HG02798 (cell line): ENCODE data around the gene MCIDAS.

Source experiments
- ATAC-seq: cut with Tn5 transposase; IDR thresholded peaks from one replicate; pipeline ENCODE4 v1.9.1; 2021; ENCODE audit warnings: mild to moderate bottlenecking; ENCODE audit not compliant: unreplicated experiment, poor library complexity

The MCIDAS gene

GRCh38 chr5:55226934-55227663 is at the start of gene MCIDAS:
MCIDAS (minus strand) TSS chr5:55227315; CDS start chr5:55227138, 177 bp downstream.
- peak; percentile 36 for ATAC-seq

DNA sequence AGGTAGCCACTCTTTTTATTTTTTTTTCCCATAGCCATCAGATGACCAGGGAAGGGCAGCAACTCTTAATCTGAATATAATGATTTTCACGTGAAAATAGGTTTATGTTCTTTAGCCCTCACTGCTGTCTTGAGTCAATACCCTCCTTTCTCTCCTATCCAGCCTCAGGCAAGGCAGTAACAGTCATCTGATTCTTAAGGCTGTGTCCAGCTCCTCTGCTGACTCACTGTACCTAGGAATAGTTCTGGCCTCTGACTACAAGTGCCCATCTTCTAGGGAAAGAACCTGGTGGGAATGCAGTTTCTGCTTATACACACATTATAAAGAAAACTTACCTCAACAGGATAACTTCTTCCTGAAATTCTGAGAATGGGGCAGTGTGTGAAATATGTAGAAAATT is 49.7 kb upstream of the MCIDAS start:
- ATAC-seq: no peak

GRCh38 chr5:55258339-55258738 is 31.2 kb upstream of the MCIDAS start:
- no peak for ATAC-seq

GRCh38 chr5:55254802-55255201 is 27.7 kb upstream of the MCIDAS start:
- no peak for ATAC-seq

DNA sequence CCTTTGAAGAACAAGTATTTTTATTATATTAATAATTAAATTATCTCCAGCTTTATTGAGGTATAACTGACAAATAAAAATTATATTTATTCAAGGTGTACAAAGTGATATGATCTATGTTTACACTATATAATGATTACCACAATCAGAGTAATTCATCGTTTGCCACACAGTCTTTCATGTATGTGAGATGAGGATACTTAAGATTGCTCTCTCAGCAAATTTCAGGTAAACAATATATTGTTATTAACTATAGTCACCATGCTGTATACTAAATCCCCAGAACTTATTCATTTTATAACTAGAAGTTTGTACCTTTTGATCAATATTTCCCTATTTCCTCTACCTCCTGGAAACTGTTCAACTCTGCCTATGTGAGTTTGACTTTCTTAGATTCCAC is 22.9 kb upstream of the MCIDAS start:
- no peak for ATAC-seq

DNA sequence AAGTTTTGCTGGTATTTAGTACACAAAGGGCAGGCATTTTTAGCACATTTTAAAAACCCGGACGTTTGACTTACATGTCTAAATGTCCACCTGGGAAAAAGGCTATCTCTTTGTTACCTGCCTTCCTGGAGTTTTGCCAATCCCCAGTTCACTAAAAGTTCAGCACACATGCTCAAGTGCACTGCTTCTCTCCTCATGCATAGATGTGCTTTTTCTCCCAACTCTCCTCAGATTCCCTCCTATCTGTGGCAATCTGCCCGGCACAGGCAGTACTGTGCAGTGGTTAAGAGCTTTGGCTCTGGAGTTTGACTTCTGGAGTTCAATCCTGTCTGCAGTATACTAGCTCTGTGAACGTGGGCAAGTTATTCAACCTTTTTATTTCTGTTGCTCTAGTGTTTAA is 14.6 kb upstream of the MCIDAS start:
- ATAC-seq: no peak

GRCh38 chr5:55236800-55237199 is 9.7 kb upstream of the MCIDAS start:
- ATAC-seq: no peak

- no peak for ATAC-seq
These were observed 7.1 kb upstream of the MCIDAS start for GRCh38 chr5:55234121-55234700.

DNA sequence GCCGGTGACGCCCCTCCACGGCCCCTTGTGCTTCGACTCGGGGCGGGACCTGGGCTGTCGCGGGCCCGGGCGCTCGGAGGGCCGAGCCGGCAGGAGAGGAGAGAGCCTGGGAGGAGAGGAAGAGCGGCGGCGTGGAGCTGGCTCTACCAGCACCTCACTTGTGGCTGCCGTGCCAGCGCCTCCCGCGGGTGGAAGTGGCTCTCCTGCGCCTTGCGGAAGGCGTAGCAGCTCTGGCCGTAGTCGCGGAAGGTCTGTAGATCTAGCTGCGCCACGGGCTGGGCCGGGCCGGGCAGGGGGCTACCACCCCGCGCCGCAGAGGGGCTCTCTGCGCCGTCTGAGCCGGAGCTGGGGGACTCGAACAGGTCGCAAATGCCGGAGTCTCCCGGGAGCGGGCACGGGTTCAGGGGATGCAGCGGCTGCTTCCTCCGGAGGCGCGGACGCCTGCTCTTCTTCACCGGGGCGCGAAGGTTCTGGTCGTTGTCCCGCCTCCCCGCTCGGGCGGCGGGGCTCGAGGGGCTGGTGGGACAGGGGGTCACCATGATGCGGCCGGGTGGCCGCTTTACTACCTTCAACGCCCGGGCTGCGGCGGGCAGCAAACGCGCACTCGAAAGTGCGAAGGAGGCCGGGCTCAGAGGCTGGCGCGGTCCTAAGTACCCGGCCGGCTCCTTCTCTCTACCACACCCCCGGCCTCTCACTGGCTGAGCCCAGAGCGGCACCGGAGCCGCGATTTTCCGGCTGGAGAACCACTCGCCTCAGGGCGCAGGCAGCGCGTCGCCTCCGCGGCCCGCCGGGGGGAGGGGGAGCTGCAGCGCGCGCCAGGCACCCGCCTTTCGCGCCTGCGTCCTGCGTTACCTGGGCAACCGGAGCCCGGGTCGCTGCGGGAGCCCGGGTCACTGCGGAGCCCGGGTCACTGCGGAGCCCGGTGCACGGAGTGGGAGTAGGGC is 6.1 kb upstream of the MCIDAS start, which contains the start of gene CCNO:
Gene CCNO, minus strand, starts transcription at position 624 of the 944 bp plus-strand sequence. Its CDS starts 85 bp downstream, at position 539.
- ATAC-seq: peak; percentile 65

GRCh38 chr5:55232271-55232984 is 5.3 kb upstream of the MCIDAS start:
- peak; percentile 3 for ATAC-seq

- ATAC-seq: no peak
These were observed 4.8 kb upstream of the MCIDAS start for GRCh38 chr5:55231919-55232270.

- no peak for ATAC-seq
These were observed 4.2 kb upstream of the MCIDAS start for GRCh38 chr5:55231029-55231918.

DNA sequence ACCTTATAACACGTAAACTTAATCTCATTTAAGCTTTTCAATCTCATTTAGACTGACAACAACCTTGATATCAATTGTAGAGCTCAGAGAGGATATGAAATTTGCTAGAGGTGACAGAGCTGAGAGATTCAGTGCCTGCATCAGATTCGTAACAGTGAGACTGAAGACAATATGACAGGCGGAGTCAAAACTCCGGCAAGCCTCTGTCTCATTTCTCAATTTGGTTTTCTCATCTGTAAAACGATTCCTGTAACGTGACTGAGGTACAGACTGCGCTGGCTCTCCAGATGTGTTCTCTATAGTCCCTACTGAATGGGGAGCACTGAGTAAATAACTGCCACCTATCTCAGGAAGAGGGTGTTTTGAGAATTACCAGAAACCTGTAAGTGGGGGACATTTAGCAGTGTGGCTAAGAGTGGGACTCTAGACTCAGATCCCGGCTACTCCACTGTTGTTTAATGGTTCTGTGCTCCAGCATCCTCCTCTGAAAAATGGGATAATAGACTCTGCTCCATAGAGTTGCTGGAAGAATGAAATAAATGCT is 3.0 kb upstream of the MCIDAS start:
- no peak for ATAC-seq

DNA sequence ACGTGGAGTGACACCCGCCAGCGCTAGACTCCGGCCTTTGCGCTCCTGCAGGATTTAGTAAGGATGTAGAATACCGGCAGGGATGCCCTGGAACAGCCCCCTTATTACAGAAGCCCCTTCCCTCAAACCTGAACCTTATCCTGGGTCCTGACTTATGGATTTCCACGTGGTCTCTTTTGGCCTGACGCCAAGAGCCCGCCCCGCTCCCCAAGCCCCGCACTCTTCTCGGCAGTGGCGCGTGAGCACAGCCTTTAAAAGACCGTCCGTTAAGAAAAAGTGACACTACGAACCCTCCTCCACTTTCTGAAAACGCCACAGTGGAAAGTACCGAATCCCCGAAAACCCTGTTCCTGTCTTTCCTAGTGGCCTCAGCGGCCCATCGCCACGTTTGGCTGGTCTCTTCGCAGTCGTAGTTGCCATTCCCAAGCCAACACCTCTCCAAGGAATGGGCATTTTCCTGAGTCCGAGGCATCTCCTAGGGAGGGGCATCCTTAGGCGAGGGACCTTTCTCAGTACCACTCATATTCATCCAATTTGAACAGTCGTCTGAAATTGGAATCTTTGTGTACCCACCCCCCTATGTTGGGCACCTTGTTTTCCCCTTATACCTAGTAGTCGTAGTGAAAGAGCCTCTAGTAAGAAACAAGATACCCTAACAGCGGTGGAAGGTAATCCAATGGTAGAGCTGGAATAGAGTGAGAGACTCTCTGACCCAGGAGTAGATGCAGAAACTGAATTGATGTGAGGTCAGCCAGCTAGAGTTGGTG is 732 bp upstream of the MCIDAS start:
- no peak for ATAC-seq

DNA sequence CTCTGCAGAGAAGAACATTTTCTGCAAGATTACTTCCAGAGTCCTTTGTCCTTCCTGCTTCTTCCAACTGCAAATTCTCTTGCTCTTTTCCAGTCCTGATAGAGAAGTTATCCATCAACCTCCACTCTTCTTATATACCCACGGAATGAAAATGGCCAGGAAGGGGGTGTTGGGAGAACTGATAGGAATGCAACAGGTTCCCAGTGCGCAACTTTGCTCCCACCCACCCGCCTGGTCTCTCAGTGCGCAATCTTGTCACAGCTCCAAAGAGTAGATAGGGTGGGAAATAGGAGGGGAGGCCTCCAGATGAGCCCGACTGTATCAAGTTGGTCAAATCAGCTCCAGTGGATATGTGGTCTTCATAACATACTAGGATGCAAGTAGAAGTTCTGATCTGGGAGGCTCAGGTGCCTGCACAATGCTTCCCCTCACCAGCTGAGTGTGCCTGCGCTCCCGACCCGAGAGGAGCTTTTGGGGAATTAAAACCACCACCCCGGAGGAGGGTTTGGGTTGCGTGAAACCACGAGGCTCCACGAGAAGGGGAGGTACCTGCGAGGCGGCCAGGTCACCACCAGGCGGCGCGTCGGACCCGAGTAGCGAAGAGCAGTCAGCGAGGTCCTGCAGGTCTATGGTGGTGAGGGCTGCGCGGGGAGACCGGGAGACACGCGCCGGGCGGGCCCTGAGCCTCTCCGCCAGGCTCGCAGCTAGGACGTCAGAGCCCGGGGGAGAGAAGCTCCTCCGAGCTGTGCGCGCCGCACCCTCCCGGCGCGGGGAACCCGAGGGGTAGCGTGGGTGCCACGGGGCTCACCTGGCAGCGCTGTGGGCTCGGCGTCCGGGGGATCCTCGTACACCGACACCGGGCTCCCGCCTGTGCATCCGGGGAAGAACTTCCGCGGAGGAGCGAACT is 835 bp downstream of the MCIDAS start:
- ATAC-seq: peak; percentile 63

- no peak for ATAC-seq
These were observed 1.8 kb downstream of the MCIDAS start for GRCh38 chr5:55225346-55225745.

DNA sequence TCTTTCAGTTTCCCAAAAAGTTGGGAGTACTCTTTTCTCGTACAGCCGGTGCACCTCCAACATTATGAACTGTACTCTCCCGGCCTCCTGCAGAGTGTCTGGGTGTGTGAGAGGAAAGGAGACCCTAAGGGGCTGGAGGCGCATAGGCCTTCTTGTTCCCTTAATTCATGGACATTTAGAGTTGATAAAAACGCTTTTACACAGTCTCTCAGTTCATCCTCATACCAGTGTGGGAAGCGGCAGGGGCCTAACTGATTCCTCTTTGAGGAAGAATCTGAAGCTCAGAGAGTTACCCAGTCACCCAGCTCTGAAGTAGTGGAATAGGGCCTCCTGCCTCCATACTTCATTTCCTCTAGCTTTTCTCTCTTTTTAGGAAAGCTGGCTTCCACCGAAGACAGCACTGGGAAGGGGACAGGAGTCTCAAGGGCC is 3.3 kb downstream of the MCIDAS start:
- ATAC-seq: no peak
